Stimulated activated CD8-positive, alpha-beta memory T cell treated with anti-CD3 and anti-CD28 coated beads, Interleukin-2, amount 100 ng/mL, for 48 hours (primary cell): ENCODE data around the gene TNFRSF1A.
"Not testable (repeated sequence)": the region's sequence is repeated elsewhere in the genome, so short reads cannot be mapped to it uniquely, and the experiment has no call there.

Source experiments
- DNase-seq, 2 donors: peaks; one replicate each; pipeline ENCODE4 v3.0.0-alpha.2; 2020; ENCODE audit warnings: low read depth in 2 of 2

TNFRSF1A gene

DNA sequence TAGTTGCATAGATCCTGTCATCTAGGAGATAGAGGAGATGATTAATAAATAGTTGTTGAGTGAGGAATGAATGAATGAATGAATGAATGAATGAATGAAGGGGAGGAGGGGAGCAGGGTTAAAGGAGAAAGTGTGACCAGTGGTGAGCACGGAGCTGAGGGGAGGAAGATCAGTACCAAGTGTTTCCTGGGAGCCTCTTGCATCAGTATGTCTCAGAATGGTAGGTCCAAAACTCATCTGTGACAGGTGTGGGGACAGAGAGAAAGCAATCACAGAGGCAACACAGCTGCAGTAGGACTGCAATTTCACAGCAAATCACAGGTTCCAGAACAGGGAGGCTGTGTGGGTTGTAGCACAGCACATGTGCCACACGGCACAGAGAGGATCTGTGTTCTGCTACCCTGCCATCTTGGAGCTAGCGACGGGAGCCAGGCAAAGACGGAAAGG, 14.5 kb upstream of the TNFRSF1A start:
- no peak for DNase-seq

DNA sequence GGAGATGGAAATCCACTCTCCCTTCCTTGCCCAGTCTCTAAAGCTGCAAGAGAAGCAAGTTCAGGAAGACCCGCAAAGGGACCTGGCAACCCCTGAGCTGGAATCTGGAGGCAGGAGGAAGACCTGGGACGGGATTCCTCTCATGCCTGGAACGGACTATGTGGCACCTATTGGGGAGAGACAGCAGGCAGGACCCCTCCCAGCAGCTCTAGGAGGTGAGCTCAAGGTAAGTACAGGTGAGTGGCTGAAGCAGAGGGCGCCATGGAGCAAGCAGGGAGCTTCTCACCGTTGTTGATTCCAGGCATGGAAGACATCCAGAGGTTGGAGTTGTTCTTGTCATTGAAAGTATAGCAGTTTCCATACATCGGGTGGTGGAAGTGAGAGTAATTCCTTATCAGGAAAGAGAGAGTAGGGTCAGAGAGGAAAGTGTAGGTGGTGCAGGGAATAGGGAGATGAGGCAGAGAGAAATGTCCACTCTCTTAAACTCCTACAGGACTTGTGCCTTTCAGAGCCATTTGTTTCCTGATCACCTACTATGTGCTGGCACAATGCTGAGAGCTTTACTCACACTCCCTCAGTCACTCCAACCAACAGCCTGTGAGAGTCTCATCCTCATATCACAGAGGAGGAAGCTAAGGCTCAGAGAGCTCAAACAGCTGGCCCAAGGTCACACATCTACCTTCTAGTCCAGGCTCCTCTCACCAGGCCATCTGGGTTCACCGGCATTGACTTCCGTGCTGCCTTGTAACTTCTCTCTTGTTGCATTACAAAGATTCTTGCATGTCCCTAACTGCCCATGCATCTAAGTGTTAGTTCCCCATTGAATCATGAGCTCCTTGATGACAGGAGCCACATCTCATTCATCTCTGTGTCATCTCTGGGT, 13.9 kb upstream of the TNFRSF1A start:
- DNase-seq: no peak

DNA sequence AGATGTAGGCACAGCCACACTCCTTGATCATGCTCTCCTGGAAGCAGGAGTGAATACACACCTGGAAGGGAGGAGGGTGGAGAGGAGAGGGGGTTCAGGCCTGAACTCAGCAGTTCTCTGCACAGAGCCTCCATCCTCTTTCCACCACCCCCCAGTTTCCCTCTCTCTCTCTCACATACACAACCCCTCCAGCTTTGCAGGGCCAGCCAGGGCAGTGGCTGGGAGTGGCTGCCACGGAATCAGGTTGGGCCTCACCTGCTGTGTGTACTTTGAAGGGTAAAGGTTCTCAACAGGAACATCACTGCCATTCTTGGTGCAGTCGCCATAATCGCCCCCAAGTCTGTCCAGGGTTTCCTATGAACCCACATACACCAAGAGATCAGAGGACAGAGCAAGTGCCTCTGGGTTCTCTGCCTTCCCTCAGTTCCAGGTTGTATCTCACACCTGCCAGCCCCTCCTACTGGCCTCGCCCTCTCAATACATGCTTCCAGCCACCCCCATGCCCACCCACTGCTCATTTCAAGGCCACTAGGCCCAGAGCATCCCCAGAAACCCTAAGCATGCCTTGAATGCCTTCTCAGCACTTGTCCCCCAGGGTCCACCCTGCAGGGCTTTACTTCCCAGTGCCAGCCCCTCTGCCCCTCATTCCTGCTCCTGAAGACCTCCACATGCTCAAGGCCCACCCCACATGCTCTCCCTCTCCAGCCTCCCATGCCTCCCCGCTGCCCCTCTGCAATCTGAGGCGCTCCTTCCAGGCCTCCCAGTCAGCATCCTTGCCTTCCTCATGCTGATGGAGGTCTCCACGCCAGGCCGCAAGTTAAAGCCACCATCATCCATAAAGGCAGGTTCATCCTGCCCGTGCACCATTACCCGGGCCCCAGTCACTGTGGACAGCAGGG, 12.9 kb upstream of the TNFRSF1A start:
- no peak for DNase-seq

GRCh38 chr12:6352193-6353173, 10.6 kb upstream of the TNFRSF1A start:
- no peak for DNase-seq

- DNase-seq: no peak
Observed at GRCh38 chr12:6351622-6352021, 9.7 kb upstream of the TNFRSF1A start.

- no peak for DNase-seq
Observed at GRCh38 chr12:6347367-6348338, 5.8 kb upstream of the TNFRSF1A start.

DNA sequence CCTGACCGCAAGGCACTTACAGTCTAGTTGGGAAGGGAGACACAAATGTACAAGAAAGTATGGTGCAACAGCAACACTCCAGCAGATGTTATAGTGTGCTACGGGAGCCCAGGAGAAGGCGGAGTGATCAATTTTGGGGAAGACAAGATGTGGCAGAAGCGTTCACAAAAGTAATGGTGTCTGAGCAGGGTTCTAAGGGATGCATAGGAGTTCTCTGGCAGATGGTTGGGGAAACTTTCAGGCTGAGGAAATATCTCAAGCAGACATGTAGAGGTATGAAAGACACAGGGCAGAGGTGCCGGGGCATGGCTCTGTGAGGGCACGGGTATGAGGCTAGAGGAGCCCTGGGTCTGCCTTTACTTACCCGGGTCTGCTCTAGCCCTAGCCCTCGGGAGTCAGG, 5.1 kb upstream of the TNFRSF1A start:
- DNase-seq: no peak

DNA sequence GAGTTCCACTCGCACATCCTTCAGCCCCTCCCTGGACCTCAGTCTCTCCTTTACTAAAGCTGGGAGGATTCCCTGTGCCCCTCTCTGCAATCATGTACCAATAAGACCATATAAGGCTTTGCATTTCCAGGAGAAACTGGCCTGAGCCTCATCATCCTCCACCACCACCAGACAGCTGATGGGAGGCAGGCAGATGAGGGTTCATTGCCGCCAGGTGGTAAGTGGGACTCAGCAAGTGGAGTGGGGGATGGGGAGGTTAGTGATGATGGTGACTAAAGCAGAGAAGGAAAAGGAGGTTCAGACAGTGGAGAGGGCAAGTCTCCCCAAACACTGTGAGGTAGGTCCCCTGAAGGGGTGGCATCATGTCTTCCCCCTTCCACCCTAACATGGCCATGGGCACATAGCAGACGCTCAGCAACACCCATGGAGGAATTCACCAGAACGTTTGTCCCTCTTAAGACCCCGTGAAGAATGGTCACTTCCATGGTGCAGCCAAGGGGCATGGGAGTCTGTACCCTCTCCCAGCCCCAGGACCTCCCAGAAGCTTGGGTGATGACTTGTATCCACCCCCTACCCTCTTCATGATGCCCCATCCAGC, 4.5 kb upstream of the TNFRSF1A start:
- DNase-seq: no peak

- DNase-seq: no peak
Observed at GRCh38 chr12:6345319-6346091, 3.6 kb upstream of the TNFRSF1A start.

- not testable (repeated sequence) for DNase-seq
Observed at GRCh38 chr12:6344101-6344660, 2.3 kb upstream of the TNFRSF1A start.

GRCh38 chr12:6343518-6343917, 1.6 kb upstream of the TNFRSF1A start:
- no peak for DNase-seq

- DNase-seq: no peak
Observed at GRCh38 chr12:6342140-6342889, 439 bp upstream of the TNFRSF1A start.

DNA sequence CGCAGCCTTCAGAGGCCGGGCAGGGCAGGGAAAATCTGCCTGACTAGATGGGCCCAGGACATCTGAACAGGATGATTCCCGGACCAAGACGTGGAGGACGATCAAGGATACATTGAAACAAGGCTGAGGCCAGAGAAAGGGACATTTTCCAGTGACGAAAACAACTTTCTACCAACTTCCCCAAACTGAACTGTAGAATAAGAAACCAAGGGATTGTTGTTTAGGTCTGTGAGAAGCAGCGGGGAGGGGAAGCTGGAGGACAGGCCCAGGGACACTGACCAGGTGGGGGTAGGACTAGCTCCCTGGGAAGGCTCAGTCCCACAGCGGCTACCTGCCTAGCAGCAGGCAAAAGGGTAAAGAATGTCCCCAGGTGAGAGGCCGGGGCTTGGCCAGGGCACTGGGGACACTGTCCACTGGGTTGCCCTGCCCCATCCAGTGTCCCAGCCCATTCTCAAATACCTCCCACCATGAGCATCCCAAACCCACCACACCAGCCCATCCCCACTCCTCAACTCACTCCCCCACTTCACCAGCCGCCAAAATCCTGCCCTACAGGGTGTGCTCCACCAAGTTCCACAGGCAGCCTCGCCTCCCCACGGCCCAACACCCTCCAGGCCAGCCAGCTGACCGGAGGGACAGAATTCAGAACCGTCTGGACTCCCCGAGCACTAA, 995 bp downstream of the TNFRSF1A start:
- DNase-seq: no peak

GRCh38 chr12:6340032-6340638, 1.7 kb downstream of the TNFRSF1A start:
- no peak for DNase-seq

DNA sequence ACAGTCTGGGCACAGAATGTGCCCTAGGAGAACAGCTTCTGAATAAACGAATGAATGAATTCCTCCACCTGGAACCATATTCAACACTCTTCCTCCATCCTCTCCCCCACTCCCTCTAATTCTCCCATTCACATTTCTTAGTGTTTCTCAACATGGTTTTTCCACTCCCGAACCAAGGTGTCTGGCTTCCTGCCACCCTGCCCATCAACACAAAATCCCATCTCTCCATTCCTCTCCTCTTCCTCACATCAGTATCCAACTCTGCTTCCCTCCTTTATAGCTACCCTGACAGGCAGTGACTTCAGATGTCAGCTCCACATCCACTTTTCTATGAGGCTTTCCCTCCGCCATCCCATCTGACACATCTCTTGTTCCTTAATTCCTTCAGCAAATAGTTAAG, 2.9 kb downstream of the TNFRSF1A start:
- no peak for DNase-seq

GRCh38 chr12:6338536-6338935, 3.3 kb downstream of the TNFRSF1A start:
- not testable (repeated sequence) for DNase-seq

- DNase-seq: no peak
Observed at GRCh38 chr12:6337958-6338433, 3.9 kb downstream of the TNFRSF1A start.
